Activated CD4-positive, CD25-positive, alpha-beta regulatory T cell (primary cell): ENCODE data around the gene GPR162.
"Not testable (repeated sequence)": the region's sequence is repeated elsewhere in the genome, so short reads cannot be mapped to it uniquely, and the experiment has no call there.

Experiments used
- DNase-seq, 4 experiments: peaks; one replicate each; lab custom pipeline; 2025; lab: John Stamatoyannopoulos, UW

The GPR162 gene

GRCh38 chr12:6873094-6874014, 51.7 kb downstream of the GPR162 start, which contains the start of gene SPSB2:
TSS of gene SPSB2 (minus strand) at chr12:6873303. CDS start at chr12:6872901, 402 bp downstream.
- peak; percentile 98 to 99 (median 98) for DNase-seq

- DNase-seq: not testable (repeated sequence)
Observed at GRCh38 chr12:6874015-6874368, 52.4 kb downstream of the GPR162 start.
